Caki2 (cell line): ENCODE measurements around the gene ERBB4. TPM values are rescaled to one million over a fixed set of nuclear protein-coding genes. Genes with fewer than 3 reads are reported as not detected.

Source experiments
- DNase-seq: peaks from one replicate; pipeline ENCODE4 v3.0.0-alpha.2; 2015; ENCODE audit warnings: low read depth
- in situ Hi-C: cut with HindIII; loops from 2 replicates; pipeline ENCODE4 v1.10.0; 2016; ENCODE audit warnings: low sequenced_read_pairs, low pct_unique_long_range_greater_than_20kb, mixed read lengths
- total RNA-seq: library from RNA; depleted of rRNA; stranded (reverse); fragments of >200 nt; shearing (Covaris generic); gene quantifications from 2 replicates; pipeline ENCODE4 v1.2.3, GENCODE V29; 2014; ENCODE audit warnings: low replicate concordance

Gene ERBB4
- total RNA-seq, 1 experiment from 2014 or later, result 0.10 TPM

GRCh38 chr2:212392544-212392943, 146.1 kb downstream of the ERBB4 start:
- DNase-seq, result no peak
- in situ Hi-C loops, result no loop called here

- DNase-seq, result no peak
- in situ Hi-C loops, result no loop called here
These were observed 146.6 kb downstream of the ERBB4 start for GRCh38 chr2:212392043-212392442.

GRCh38 chr2:212387146-212387545, 151.5 kb downstream of the ERBB4 start:
- no peak for DNase-seq
- in situ Hi-C loops, result no loop called here

GRCh38 chr2:212385241-212385640, 153.4 kb downstream of the ERBB4 start:
- in situ Hi-C loops, result no loop called here
- no peak for DNase-seq

GRCh38 chr2:212384027-212384426, 154.6 kb downstream of the ERBB4 start:
- in situ Hi-C loops, result no loop called here

GRCh38 chr2:212381428-212382102, 157.0 kb downstream of the ERBB4 start:
- in situ Hi-C loops, result no loop called here
- DNase-seq, result no peak

More at GRCh38 chr2:212384027-212384426, 154.6 kb downstream of the ERBB4 start:
- no peak for DNase-seq

GRCh38 chr2:212379103-212379502, 159.5 kb downstream of the ERBB4 start:
- in situ Hi-C loops, result no loop called here
- no peak for DNase-seq

- in situ Hi-C loops, result no loop called here
- no peak for DNase-seq
These were observed 171.2 kb downstream of the ERBB4 start for GRCh38 chr2:212367431-212367830.

GRCh38 chr2:212364112-212364985, 174.3 kb downstream of the ERBB4 start:
- no peak for DNase-seq
- in situ Hi-C loops, result no loop called here

GRCh38 chr2:212361174-212361756, 177.3 kb downstream of the ERBB4 start:
- in situ Hi-C loops, result no loop called here
- DNase-seq, result no peak

- in situ Hi-C loops, result no loop called here
- no peak for DNase-seq
These were observed 178.5 kb downstream of the ERBB4 start for GRCh38 chr2:212360068-212360460.

GRCh38 chr2:212359425-212360067, 179.1 kb downstream of the ERBB4 start:
- in situ Hi-C loops, result no loop called here

GRCh38 chr2:212357606-212358005, 181.0 kb downstream of the ERBB4 start:
- in situ Hi-C loops, result no loop called here
- DNase-seq, result no peak

More at GRCh38 chr2:212359425-212360067, 179.1 kb downstream of the ERBB4 start:
- DNase-seq, result no peak

GRCh38 chr2:212354382-212354781, 184.2 kb downstream of the ERBB4 start:
- in situ Hi-C loops, result no loop called here
- DNase-seq, result no peak

- in situ Hi-C loops, result no loop called here
- no peak for DNase-seq
These were observed 190.1 kb downstream of the ERBB4 start for GRCh38 chr2:212348501-212348900.

GRCh38 chr2:212346865-212347264, 191.7 kb downstream of the ERBB4 start:
- no peak for DNase-seq
- in situ Hi-C loops, result no loop called here

GRCh38 chr2:212345966-212346365, 192.6 kb downstream of the ERBB4 start:
- in situ Hi-C loops, result no loop called here
- no peak for DNase-seq

GRCh38 chr2:212344131-212344530, 194.5 kb downstream of the ERBB4 start:
- in situ Hi-C loops, result no loop called here
- no peak for DNase-seq

GRCh38 chr2:212343167-212343566, 195.4 kb downstream of the ERBB4 start:
- no peak for DNase-seq
- in situ Hi-C loops, result no loop called here
